Breast epithelium (tissue), 4 donors: ENCODE data around the gene CNTD1. TPM values are rescaled to one million over a fixed set of nuclear protein-coding genes. Genes with fewer than 3 reads are reported as not detected.
"Not testable (repeated sequence)": the region's sequence is repeated elsewhere in the genome, so short reads cannot be mapped to it uniquely, and the experiment has no call there.

Source experiments
- DNase-seq, 2 donors: peaks; one replicate each; pipeline ENCODE4 v3.0.0-alpha.2; 2019; ENCODE audit warnings: low spot score in 2 of 2
- H3K27ac ChIP-seq, 2 donors: fragments of 200-600 bp; sonication (generic) in 1 of 2; one replicate each; pipeline ENCODE4 v1.5.1; 2016 to 2019; ENCODE audit warnings: mild to moderate bottlenecking in 1 of 2
- H3K27me3 ChIP-seq, 2 donors: fragments of 200-600 bp; sonication (generic) in 1 of 2; one replicate each; pipeline versions ENCODE4 v1.5.1 to v1.6.0; 2017 to 2019; ENCODE audit warnings: control low read depth in 1 of 2, mild to moderate bottlenecking in 1 of 2
- H3K36me3 ChIP-seq: fragments of 200-600 bp; one replicate; pipeline ENCODE4 v1.5.1; 2019
- H3K4me1 ChIP-seq, 2 donors: fragments of 200-600 bp; sonication (generic); one replicate each; pipeline ENCODE4 v1.5.1; 2016 to 2019; ENCODE audit warnings: control low read depth in 1 of 2
- H3K4me3 ChIP-seq, 3 donors: fragments of 200-600 bp; sonication (generic); 1 replicate in 2 of 3; 2 replicates in 1 of 3; pipeline ENCODE4 v1.5.1; 2016 to 2019; ENCODE audit warnings: mild to moderate bottlenecking in 3 of 3, moderate library complexity in 2 of 3
- H3K9me3 ChIP-seq, 2 donors: fragments of 200-600 bp; sonication (generic) in 1 of 2; one replicate each; pipeline ENCODE4 v1.5.1; 2016 to 2019; ENCODE audit warnings: control low read depth in 1 of 2
- CTCF ChIP-seq, 3 donors: fragments of 450-650 bp; IDR thresholded peaks; one replicate each; pipeline ENCODE4 v1.5.1; 2016 to 2017; ENCODE audit warnings: antibody characterized with exemption in 3 of 3, mild to moderate bottlenecking in 3 of 3, moderate library complexity in 3 of 3
- POLR2A ChIP-seq: fragments of 450-650 bp; IDR thresholded peaks from one replicate; pipeline ENCODE4 v1.6.1; 2016; ENCODE audit warnings: antibody characterized with exemption, mild to moderate bottlenecking, moderate library complexity
- POLR2AphosphoS5 ChIP-seq, 3 donors: sonication (generic); formaldehyde crosslinking; IDR thresholded peaks; one replicate each; pipeline ENCODE4 v1.6.1; 2017; ENCODE audit warnings: antibody characterized with exemption in 3 of 3
- intact Hi-C: fragments of 100-400 bp; cut with DNase I; formaldehyde crosslinking; loops from one replicate; pipeline ENCODE4 v1.15.1; 2023; ENCODE audit warnings: low total_unique reads
- total RNA-seq, 3 donors: library from RNA; depleted of rRNA; stranded (reverse); fragments of >200 nt; gene quantifications; one replicate each; pipeline ENCODE4 v1.1.0, GENCODE V29; 2016

CNTD1 gene
- total RNA-seq, 3 donors from 2014 or later = 0.59 TPM; not detected in 2

GRCh38 chr17:42848093-42848492 lies 49.4 kb downstream of the CNTD1 start:
- Histone ChIP-seq H3K27me3 (no peaks in the 10 kb centered on the region), H3K9me3 (no peaks in the 10 kb centered on the region), H3K4me3 (no peak overlapping the region), H3K36me3 (no peaks in the 10 kb centered on the region), H3K27ac (no peak overlapping the region), H3K4me1 (no peaks in the 10 kb centered on the region)
- TF ChIP-seq POLR2AphosphoS5 (IDR thresholded peaks at IDR 0.05) (no peak), CTCF (IDR thresholded peaks at IDR 0.05) (no peak), POLR2A (no peak)
- no peak for DNase-seq
- intact Hi-C loops = loop anchor here (10.0 kb wide), 1 partner anchor 487 kb away; no protein-coding TSS in a partner anchor

GRCh38 chr17:42849031-42849430 lies 50.4 kb downstream of the CNTD1 start:
- Histone ChIP-seq H3K9me3 (no peaks in the 10 kb centered on the region), H3K4me1 (no peaks in the 10 kb centered on the region), H3K36me3 (no peaks in the 10 kb centered on the region), H3K27ac (no peak overlapping the region), H3K27me3 (no peaks in the 10 kb centered on the region), H3K4me3 (no peak overlapping the region)
- DNase-seq = no peak
- intact Hi-C loops = loop anchor here (10.0 kb wide), 1 partner anchor 486 kb away; no protein-coding TSS in a partner anchor
- TF ChIP-seq POLR2A (no peak), CTCF (IDR thresholded peaks at IDR 0.05) (no peak), POLR2AphosphoS5 (IDR thresholded peaks at IDR 0.05) (no peak)

- H3K9me3 ChIP-seq = no peaks in the 10 kb centered on the region
- no peak overlapping the region for H3K4me3 ChIP-seq
- no peak for TF ChIP-seq CTCF (IDR thresholded peaks at IDR 0.05)
- TF ChIP-seq POLR2A = no peak
- no peak for TF ChIP-seq POLR2AphosphoS5 (IDR thresholded peaks at IDR 0.05)
- H3K27ac ChIP-seq = no peak overlapping the region
- intact Hi-C loops = loop anchor here (10.0 kb wide), 1 partner anchor 485 kb away; no protein-coding TSS in a partner anchor
- H3K36me3 ChIP-seq = no peaks in the 10 kb centered on the region
- no peaks in the 10 kb centered on the region for H3K27me3 ChIP-seq
- no peak for DNase-seq
- H3K4me1 ChIP-seq = no peaks in the 10 kb centered on the region
Measured at GRCh38 chr17:42849451-42850181, 51.0 kb downstream of the CNTD1 start.

GRCh38 chr17:42850954-42851353 lies 52.3 kb downstream of the CNTD1 start, which contains the start of gene AOC3:
Gene AOC3, plus strand, starts transcription at chr17:42851199. Its CDS starts 145 bp downstream, at chr17:42851344.
- no peak for TF ChIP-seq CTCF (IDR thresholded peaks at IDR 0.05)
- Histone ChIP-seq H3K27ac (peak within 1 kb of the TSS; percentile 10 to 71), H3K36me3 (no peaks in the 10 kb centered on the region), H3K4me3 (peak within 1 kb of the TSS; percentile 23 to 59 (median 40)), H3K9me3 (no peaks in the 10 kb centered on the region), H3K4me1 (no peaks in the 10 kb centered on the region), H3K27me3 (no peaks in the 10 kb centered on the region)
- intact Hi-C loops = no loop called here
- DNase-seq = no peak

GRCh38 chr17:42851371-42852240 lies 52.9 kb downstream of the CNTD1 start:
- intact Hi-C loops, H3K36me3 ChIP-seq, DNase-seq, H3K9me3 ChIP-seq, H3K4me1 ChIP-seq, H3K27me3 ChIP-seq: not testable (repeated sequence)
- Histone ChIP-seq H3K4me3 (peak overlapping the region; percentile 23 to 59 (median 40)), H3K27ac (peak overlapping the region; percentile 10 to 71)
